Peyer's patch (tissue), 4 donors: ENCODE data around the gene ASTN1. TPM values are rescaled to one million over a fixed set of nuclear protein-coding genes. Genes with fewer than 3 reads are reported as not detected.

Experiments
- DNase-seq, 3 donors: peaks; one replicate each; pipeline ENCODE4 v3.0.0-alpha.2; 2017 to 2019
- H3K27ac ChIP-seq, 4 donors: fragments of 200-600 bp; sonication (generic); one replicate each; pipeline ENCODE4 v1.5.1; 2016 to 2019
- H3K27me3 ChIP-seq, 2 donors: fragments of 200-600 bp; sonication (generic); one replicate each; pipeline ENCODE4 v1.5.1; 2019
- H3K36me3 ChIP-seq, 3 donors: fragments of 200-600 bp; sonication (generic); one replicate each; pipeline ENCODE4 v1.5.1; 2016 to 2019
- H3K4me1 ChIP-seq, 4 donors: fragments of 200-600 bp; sonication (generic); one replicate each; pipeline ENCODE4 v1.5.1; 2016 to 2019
- H3K4me3 ChIP-seq, 4 donors: fragments of 200-600 bp; sonication (generic); 1 replicate in 3 of 4; 2 replicates in 1 of 4; pipeline ENCODE4 v1.5.1; 2016 to 2019; ENCODE audit warnings: mild to moderate bottlenecking in 1 of 4
- H3K9me3 ChIP-seq, 4 donors: fragments of 200-600 bp; sonication (generic); one replicate each; pipeline ENCODE4 v1.5.1; 2016 to 2019; ENCODE audit warnings: mild to moderate bottlenecking in 1 of 4
- CTCF ChIP-seq, 6 experiments: fragments of 450-650 bp in 4 of 6; fragments of 200-600 bp in 2 of 6; sonication (generic) in 1 of 6; IDR thresholded peaks; one replicate each; pipeline ENCODE4 v1.5.1; 2017 to 2019; ENCODE audit warnings: antibody characterized with exemption in 6 of 6, mild to moderate bottlenecking in 3 of 6, moderate library complexity in 1 of 6
- POLR2A ChIP-seq, 2 donors: fragments of 450-650 bp; IDR thresholded peaks; one replicate each; pipeline ENCODE4 v1.5.1; 2017; ENCODE audit warnings: antibody characterized with exemption in 2 of 2, mild to moderate bottlenecking in 2 of 2, moderate library complexity in 2 of 2
- total RNA-seq, 4 donors: library from RNA; depleted of rRNA; stranded (reverse); fragments of >200 nt; gene quantifications; one replicate each; pipeline ENCODE4 v1.1.0, GENCODE V29; 2016

Gene ASTN1
- total RNA-seq, 4 donors from 2014 or later, result 0.28 TPM; not detected in 3

- Histone ChIP-seq H3K4me3 (no peak overlapping the region), H3K9me3 (no peaks in the 10 kb centered on the region), H3K36me3 (no peaks in the 10 kb centered on the region), H3K27me3 (no peaks in the 10 kb centered on the region), H3K4me1 (no peaks in the 10 kb centered on the region), H3K27ac (no peak overlapping the region)
- DNase-seq, result no peak
- no peak for TF ChIP-seq POLR2A (IDR thresholded peaks at IDR 0.05)
- TF ChIP-seq CTCF (IDR thresholded peaks at IDR 0.05), result no peak
These were observed 143.5 kb downstream of the ASTN1 start for GRCh38 chr1:177020851-177021589.

- no peaks in the 10 kb centered on the region for H3K27me3 ChIP-seq
- no peaks in the 10 kb centered on the region for H3K36me3 ChIP-seq
- H3K4me3 ChIP-seq, result no peak overlapping the region
- H3K27ac ChIP-seq, result no peak overlapping the region
- TF ChIP-seq CTCF (IDR thresholded peaks at IDR 0.05), result no peak
- TF ChIP-seq POLR2A (IDR thresholded peaks at IDR 0.05), result no peak
- no peak for DNase-seq
- no peaks in the 10 kb centered on the region for H3K9me3 ChIP-seq
- no peaks in the 10 kb centered on the region for H3K4me1 ChIP-seq
These were observed 147.1 kb downstream of the ASTN1 start for GRCh38 chr1:177017287-177017852.

GRCh38 chr1:177014325-177014724 lies 150.2 kb downstream of the ASTN1 start:
- TF ChIP-seq POLR2A (IDR thresholded peaks at IDR 0.05), result no peak
- no peak for TF ChIP-seq CTCF (IDR thresholded peaks at IDR 0.05)
- H3K27me3 ChIP-seq, result no peaks in the 10 kb centered on the region

GRCh38 chr1:177012342-177012925 lies 152.1 kb downstream of the ASTN1 start:
- no peak for DNase-seq
- Histone ChIP-seq H3K4me3 (no peak overlapping the region), H3K4me1 (no peaks in the 10 kb centered on the region), H3K27me3 (no peaks in the 10 kb centered on the region), H3K36me3 (no peaks in the 10 kb centered on the region), H3K27ac (no peak overlapping the region), H3K9me3 (no peaks in the 10 kb centered on the region)
- TF ChIP-seq POLR2A (IDR thresholded peaks at IDR 0.05) (no peak), CTCF (IDR thresholded peaks at IDR 0.05) (no peak)

More at GRCh38 chr1:177014325-177014724, 150.2 kb downstream of the ASTN1 start:
- no peaks in the 10 kb centered on the region for H3K4me1 ChIP-seq
- no peak overlapping the region for H3K4me3 ChIP-seq
- H3K9me3 ChIP-seq, result no peaks in the 10 kb centered on the region
- no peaks in the 10 kb centered on the region for H3K36me3 ChIP-seq
- DNase-seq, result no peak
- H3K27ac ChIP-seq, result no peak overlapping the region

- H3K36me3 ChIP-seq, result no peaks in the 10 kb centered on the region
- H3K4me3 ChIP-seq, result no peak overlapping the region
- H3K27me3 ChIP-seq, result no peaks in the 10 kb centered on the region
- no peak overlapping the region for H3K27ac ChIP-seq
- DNase-seq, result no peak
- no peaks in the 10 kb centered on the region for H3K4me1 ChIP-seq
- TF ChIP-seq CTCF (IDR thresholded peaks at IDR 0.05), result no peak
- no peak for TF ChIP-seq POLR2A (IDR thresholded peaks at IDR 0.05)
- no peaks in the 10 kb centered on the region for H3K9me3 ChIP-seq
These were observed 153.0 kb downstream of the ASTN1 start for GRCh38 chr1:177011508-177011907.
